PC-9 (cell line): ENCODE data around the gene FDPS.

Experiments used
- CTCF ChIP-seq: fragments of 200-600 bp; sonication (generic); conservative IDR thresholded peaks from 2 replicates; pipeline ENCODE4 v1.6.1; 2017; ENCODE audit warnings: mixed run types, antibody characterized with exemption, mild to moderate bottlenecking, moderate library complexity
- EZH2 ChIP-seq: fragments of 200-600 bp; sonication (generic); IDR thresholded peaks from 2 replicates; pipeline ENCODE4 v1.8.0; 2017; ENCODE audit warnings: antibody characterized with exemption, low read depth

GRCh38 chr1:155323729-155324036 lies 15.0 kb downstream of the FDPS start:
- TF ChIP-seq CTCF (no peak), EZH2 (no peak)
